B cell (primary cell): ENCODE results near the gene GLRA3. TPM values are rescaled to one million over a fixed set of nuclear protein-coding genes. Genes with fewer than 3 reads are reported as not detected.

Experiments used
- polyA plus RNA-seq: library from polyadenylated mRNA; depleted of rRNA; stranded (reverse); fragments of >200 nt; gene quantifications from 2 replicates; pipeline ENCODE4 v1.2.3, GENCODE V29; 2012
- total RNA-seq, 2 donors: library from RNA; stranded (reverse); fragments of 120-200 nt in 1 of 2; gene quantifications; 1 replicate in 1 of 2; 2 replicates in 1 of 2; pipeline versions ENCODE4 v1.2.3 to v1.2.4, GENCODE V29; 2013 to 2022

Gene GLRA3
- total and polyA plus RNA-seq, 2 donors (not counting 1 experiment from before 2014, with no cell fraction given): 0.12 to 0.30 TPM

Other genes starting within 250 kb of the GLRA3 start
- not detected in 2 replicates for gene ADAM29, start 89.1 kb upstream of the GLRA3 start, total RNA-seq
- not detected in 2 replicates for gene ADAM29, start 89.1 kb upstream of the GLRA3 start, polyA plus RNA-seq